RWPE2 (cell line): ENCODE data around the gene DUOXA1.
"Not testable (repeated sequence)": the region's sequence is repeated elsewhere in the genome, so short reads cannot be mapped to it uniquely, and the experiment has no call there.

Source experiments
- ATAC-seq: fragments of 200-7000 bp; cut with Tn5 transposase; 3 replicates; pipeline ENCODE4 v1.9.1; 2021; ENCODE audit warnings: low read depth
- DNase-seq: peaks from one replicate; pipeline ENCODE4 v3.0.0-alpha.2; 2020; ENCODE audit warnings: low spot score
- H3K27ac ChIP-seq: fragments of 450-650 bp; 2 replicates; pipeline ENCODE4 v1.5.1; 2017; ENCODE audit warnings: mild to moderate bottlenecking; ENCODE audit not compliant: poor library complexity, severe bottlenecking
- H3K27me3 ChIP-seq: fragments of 250-450 bp; sonication (Bioruptor Pico); 2 replicates; pipeline ENCODE4 v1.5.1; 2021; ENCODE audit warnings: mild to moderate bottlenecking, moderate library complexity; ENCODE audit not compliant: insufficient read depth, poor library complexity, severe bottlenecking
- H3K36me3 ChIP-seq: fragments of 250-450 bp; sonication (Bioruptor Pico); 2 replicates; pipeline ENCODE4 v1.5.1; 2020; ENCODE audit warnings: low read depth, mild to moderate bottlenecking, moderate library complexity
- H3K4me1 ChIP-seq: fragments of 250-450 bp; sonication (Bioruptor Pico); 2 replicates; pipeline ENCODE4 v1.5.1; 2021; ENCODE audit warnings: mild to moderate bottlenecking, moderate library complexity; ENCODE audit not compliant: insufficient read depth, poor library complexity, severe bottlenecking
- H3K4me3 ChIP-seq: fragments of 250-450 bp; sonication (Bioruptor Pico); 2 replicates; pipeline ENCODE4 v1.5.1; 2021; ENCODE audit warnings: mild to moderate bottlenecking, moderate library complexity; ENCODE audit not compliant: severe bottlenecking
- H3K9me3 ChIP-seq: fragments of 250-450 bp; sonication (Bioruptor Pico); 2 replicates; pipeline ENCODE4 v1.5.1; 2021; ENCODE audit warnings: mild to moderate bottlenecking, moderate library complexity; ENCODE audit not compliant: severe bottlenecking
- TF ChIP-seq, protein P1 (sequence below): fragments of 450-650 bp; IDR thresholded peaks from one replicate; pipeline ENCODE4 v1.5.1; 2017; ENCODE audit warnings: mild to moderate bottlenecking, moderate library complexity; ENCODE audit not compliant: poor library complexity, severe bottlenecking

The DUOXA1 gene

DNA sequence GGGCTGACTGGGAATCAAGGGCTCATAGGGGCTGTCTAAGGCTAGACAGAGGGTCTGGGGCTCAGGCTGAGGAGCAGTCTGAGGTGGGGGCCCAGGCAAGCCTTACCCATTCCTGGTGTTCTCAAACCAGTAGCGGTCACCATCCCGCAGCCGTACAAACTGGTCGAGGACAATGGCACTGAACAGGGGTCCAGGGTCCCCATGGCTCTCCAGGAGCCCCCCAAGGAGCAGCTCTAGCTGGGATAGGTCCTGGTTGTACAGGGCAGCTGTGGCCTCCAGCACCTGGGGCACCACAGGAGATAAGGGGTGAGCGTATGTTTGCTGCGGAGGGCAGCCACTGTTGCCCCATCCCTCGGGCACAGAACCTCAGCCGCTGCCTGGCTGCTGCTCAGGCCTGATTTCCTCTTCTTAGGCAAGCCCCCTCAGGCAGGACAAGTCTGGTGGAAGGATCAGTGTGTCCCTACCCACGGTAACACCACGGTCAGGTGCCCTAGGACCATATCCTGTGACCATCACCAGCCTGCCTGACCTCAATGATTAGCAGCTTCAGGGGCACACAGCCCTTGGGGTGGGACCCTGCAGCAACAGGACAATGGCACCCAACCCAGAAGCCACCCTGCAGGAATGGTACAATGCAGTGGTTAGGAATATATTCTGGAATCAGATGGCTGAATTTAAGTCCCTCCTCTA lies 21.6 kb downstream of the DUOXA1 start:
- ATAC-seq (no peak), DNase-seq (no peak)
- Histone ChIP-seq H3K4me3 (no peak overlapping the region), H3K9me3 (no peaks in the 10 kb centered on the region), H3K4me1 (no peaks in the 10 kb centered on the region), H3K36me3 (no peaks in the 10 kb centered on the region), H3K27me3 (peaks cover 30% of the 10 kb centered on the region), H3K27ac (no peak overlapping the region)
- TF ChIP-seq, protein P1, sequence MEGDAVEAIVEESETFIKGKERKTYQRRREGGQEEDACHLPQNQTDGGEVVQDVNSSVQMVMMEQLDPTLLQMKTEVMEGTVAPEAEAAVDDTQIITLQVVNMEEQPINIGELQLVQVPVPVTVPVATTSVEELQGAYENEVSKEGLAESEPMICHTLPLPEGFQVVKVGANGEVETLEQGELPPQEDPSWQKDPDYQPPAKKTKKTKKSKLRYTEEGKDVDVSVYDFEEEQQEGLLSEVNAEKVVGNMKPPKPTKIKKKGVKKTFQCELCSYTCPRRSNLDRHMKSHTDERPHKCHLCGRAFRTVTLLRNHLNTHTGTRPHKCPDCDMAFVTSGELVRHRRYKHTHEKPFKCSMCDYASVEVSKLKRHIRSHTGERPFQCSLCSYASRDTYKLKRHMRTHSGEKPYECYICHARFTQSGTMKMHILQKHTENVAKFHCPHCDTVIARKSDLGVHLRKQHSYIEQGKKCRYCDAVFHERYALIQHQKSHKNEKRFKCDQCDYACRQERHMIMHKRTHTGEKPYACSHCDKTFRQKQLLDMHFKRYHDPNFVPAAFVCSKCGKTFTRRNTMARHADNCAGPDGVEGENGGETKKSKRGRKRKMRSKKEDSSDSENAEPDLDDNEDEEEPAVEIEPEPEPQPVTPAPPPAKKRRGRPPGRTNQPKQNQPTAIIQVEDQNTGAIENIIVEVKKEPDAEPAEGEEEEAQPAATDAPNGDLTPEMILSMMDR, result no peak

GRCh38 chr15:45106002-45106790 lies 23.5 kb downstream of the DUOXA1 start:
- Histone ChIP-seq H3K27me3 (peaks cover 11% of the 10 kb centered on the region), H3K4me3 (no peak overlapping the region), H3K9me3 (no peaks in the 10 kb centered on the region), H3K36me3 (no peaks in the 10 kb centered on the region), H3K27ac (no peak overlapping the region), H3K4me1 (no peaks in the 10 kb centered on the region)
- TF ChIP-seq, protein P1, result no peak
- ATAC-seq, result no peak; the same call in 2 of the 3 replicates
- DNase-seq, result peak; percentile 60

DNA sequence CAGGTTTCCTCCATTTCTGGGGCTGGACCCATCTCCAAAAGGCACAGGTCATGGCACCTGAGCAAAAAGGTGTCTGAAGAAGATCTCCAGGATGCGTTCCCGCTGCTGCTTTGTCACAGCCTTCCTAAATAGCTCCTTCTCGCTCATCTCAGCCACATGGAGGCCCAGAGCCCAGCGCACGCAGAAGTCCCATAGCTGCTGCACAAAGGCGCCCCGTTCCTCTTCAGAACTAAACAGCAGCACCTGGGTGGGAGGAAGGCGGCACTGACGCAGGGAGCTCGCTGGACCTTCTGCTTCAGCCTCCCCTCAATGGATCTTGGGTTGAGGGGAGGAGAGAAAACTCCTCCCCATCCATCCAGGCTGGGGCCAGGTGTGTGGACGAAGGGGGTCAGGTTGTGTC lies 24.1 kb downstream of the DUOXA1 start:
- no peaks in the 10 kb centered on the region for H3K4me1 ChIP-seq
- no peak for ATAC-seq
- no peak overlapping the region for H3K27ac ChIP-seq
- H3K36me3 ChIP-seq, result no peaks in the 10 kb centered on the region
- DNase-seq, result peak; percentile 67
- no peak overlapping the region for H3K4me3 ChIP-seq
- TF ChIP-seq, protein P1, result no peak
- H3K9me3 ChIP-seq, result no peaks in the 10 kb centered on the region
- peaks cover 10% of the 10 kb centered on the region for H3K27me3 ChIP-seq

- not testable (repeated sequence) for H3K27ac ChIP-seq, DNase-seq, H3K27me3 ChIP-seq, H3K4me3 ChIP-seq, H3K4me1 ChIP-seq, H3K36me3 ChIP-seq, H3K9me3 ChIP-seq, ATAC-seq
Observed at GRCh38 chr15:45104170-45104569, 25.5 kb downstream of the DUOXA1 start.

DNA sequence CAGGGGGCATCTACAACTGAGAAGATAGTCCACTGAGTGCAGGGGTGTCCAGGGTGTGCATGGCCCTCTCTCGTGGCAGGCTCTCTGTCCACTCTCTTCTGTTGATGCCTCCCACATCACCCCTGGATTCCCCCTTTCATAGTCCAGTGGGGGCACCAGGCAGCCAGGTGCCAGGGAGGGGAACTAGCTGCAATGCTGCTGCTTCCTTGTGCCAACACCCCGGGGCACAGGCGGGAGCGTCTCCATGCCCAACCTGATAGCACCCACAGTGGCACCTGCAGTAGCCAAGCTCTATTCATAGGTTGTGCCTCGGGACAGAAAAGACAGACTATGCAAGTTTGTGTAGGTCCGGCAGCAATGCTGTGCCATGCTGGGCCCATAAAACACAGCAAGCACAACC lies 27.5 kb downstream of the DUOXA1 start:
- Histone ChIP-seq H3K27ac (no peak overlapping the region), H3K4me3 (no peak overlapping the region), H3K9me3 (no peaks in the 10 kb centered on the region), H3K36me3 (no peaks in the 10 kb centered on the region), H3K4me1 (no peaks in the 10 kb centered on the region), H3K27me3 (no peaks in the 10 kb centered on the region)
- DNase-seq, result no peak
- TF ChIP-seq, protein P1, result no peak
- ATAC-seq, result no peak
